HG03457 (cell line): ENCODE data around the gene DHRS4L2.

Experiments
- ATAC-seq: cut with Tn5 transposase; IDR thresholded peaks from one replicate; pipeline ENCODE4 v1.9.1; 2021; ENCODE audit warnings: moderate number of reproducible peaks; ENCODE audit not compliant: unreplicated experiment

Gene DHRS4L2

GRCh38 chr14:24051789-24052655 is 63.3 kb downstream of the DHRS4L2 start, which contains the start of gene CARMIL3:
Gene CARMIL3, plus strand, starts transcription at chr14:24052009. Its CDS starts 145 bp downstream, at chr14:24052154.
- ATAC-seq = peak; percentile 50

DNA sequence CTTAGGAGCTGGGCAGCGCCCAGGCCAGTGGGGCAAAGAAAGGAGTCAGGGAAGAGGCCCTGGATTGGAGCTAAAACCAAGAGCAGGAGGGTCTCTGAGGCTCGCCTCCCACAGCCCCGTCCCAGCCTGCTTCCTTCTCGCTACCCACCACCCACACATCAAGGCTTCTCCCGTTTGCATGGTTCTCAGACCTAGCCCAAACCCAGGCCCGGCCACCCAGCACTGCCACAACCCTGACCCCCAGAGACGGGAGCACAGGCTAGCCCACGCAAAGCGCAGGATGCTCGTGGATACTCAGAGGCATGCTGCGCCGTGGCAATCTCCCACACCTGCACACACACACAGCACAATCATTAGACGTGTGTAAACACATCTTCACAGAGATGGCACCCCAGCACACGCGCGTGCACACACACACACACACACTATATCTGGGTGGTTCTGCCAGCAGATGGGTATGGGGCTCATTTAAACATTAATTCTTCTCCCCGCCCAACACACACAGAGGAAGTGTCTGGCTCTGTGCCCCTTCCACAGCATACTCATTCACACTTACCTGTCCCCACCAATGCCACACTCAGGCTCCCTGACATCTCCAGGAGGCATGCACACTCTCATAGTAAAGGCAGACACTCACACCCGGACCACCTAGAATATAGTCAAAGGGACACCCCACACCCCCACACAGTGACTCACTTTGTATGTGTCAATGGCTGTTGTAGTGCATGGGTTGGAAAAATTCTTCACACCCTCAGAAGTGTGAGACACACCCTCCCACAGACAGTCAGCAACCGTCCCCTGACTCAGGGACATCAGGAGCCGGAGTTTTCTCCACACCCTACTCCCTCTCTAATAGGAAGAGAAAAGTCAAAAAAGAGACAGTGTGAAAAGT is 64.2 kb downstream of the DHRS4L2 start:
- no peak for ATAC-seq

DNA sequence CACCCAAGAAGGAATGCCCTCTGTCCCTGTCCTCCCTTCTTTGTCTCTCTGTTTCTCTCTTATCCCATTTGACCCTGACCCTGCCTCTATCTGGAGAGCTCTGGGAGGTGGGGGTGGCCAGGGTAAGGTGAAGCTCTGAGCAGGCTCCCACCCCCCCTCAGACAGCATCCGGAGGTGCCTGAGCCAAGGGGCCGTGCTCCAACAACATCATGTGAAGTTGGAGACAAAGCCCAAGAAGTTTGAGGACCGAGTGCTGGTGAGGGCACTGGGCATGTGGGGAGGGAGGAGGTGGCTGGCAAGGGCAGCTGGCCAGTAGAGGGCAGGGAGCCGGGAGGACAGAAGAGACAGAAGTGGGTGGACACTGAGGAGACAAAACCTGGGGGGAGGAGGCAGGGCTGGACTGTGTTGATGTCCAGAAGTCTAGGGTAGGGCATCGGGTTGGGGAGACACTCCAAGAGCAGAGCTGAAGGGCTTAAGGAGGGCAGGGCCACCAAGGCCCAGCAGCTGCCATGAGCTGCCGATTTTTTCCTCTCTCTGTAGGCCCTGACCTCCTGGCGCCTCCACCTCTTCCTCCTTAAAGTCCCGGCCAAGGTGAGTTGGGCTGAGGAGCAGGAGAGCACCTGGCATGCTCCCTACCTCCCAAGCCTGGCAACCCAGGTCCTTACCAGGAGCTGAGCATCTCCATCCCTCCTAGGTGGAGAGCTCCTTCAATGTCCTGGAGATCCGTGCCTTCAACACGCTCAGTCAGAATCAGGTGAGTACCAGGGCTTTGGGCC is 65.0 kb downstream of the DHRS4L2 start:
- no peak for ATAC-seq

DNA sequence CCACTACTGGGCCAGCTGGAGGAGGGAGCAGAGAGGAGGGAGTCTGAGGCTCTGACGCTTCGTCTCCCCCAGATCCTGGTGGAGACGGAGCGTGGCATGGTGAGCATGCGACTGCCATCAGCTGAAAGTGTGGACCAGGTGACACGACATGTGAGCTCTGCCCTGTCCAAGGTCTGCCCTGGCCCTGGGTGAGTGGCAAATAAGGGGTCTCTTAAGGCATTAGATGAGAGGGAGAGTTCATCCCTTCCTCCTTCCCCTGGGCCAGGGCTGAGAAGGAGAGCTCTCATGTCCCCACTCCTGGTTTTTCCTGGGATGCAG is 65.6 kb downstream of the DHRS4L2 start:
- ATAC-seq = no peak

GRCh38 chr14:24054646-24055045 is 65.9 kb downstream of the DHRS4L2 start:
- no peak for ATAC-seq
